ENCODE results near the gene WDR20. TPM values are rescaled to one million over a fixed set of nuclear protein-coding genes. Genes with fewer than 3 reads are reported as not detected.

WDR20 gene
- total and polyA plus RNA-seq, 10 of the 15 experiments (the other 5 are each of a cell fraction or from before 2014, with no cell fraction given) = 9.1 to 25.9 (median 18.4) TPM

- Histone ChIP-seq H3K79me2 (ENCODE audit: control insufficient read depth, insufficient read depth, low read length) (peaks cover 62% of the 10 kb centered on the region), H3K27me3 (replicated peaks in 1 of 2; ENCODE audit: control insufficient read depth in 2 of 2, insufficient read depth in 2 of 2, low read length in 1 of 2) (no peaks in the 10 kb centered on the region), H3K4me1 (ENCODE audit: control insufficient read depth, insufficient read depth, low read length) (peaks cover 10% of the 10 kb centered on the region), H3K9ac (ENCODE audit: control insufficient read depth, insufficient read depth, low read length) (no peak overlapping the region), H4K20me1 (ENCODE audit: control insufficient read depth, insufficient read depth) (peaks cover 3% of the 10 kb centered on the region), H3K36me3 (ENCODE audit: control insufficient read depth in 2 of 2, insufficient read depth in 2 of 2, low read length in 1 of 2) (peaks cover 0 to 3% of the 10 kb centered on the region in 2 experiments; a peak in 2 of 4 replicates), H3K27ac (ENCODE audit: control insufficient read depth, insufficient read depth) (no peak overlapping the region), H2AFZ (ENCODE audit: control insufficient read depth, low read depth, low read length) (no peak overlapping the region), H3K4me3 (no peak overlapping the region), H3K4me2 (ENCODE audit: control insufficient read depth, insufficient read depth) (no peak overlapping the region), H3K9me3 (replicated peaks; ENCODE audit: control insufficient read depth, insufficient read depth, low read length) (no peaks in the 10 kb centered on the region)
- ChIA-PET POLR2A (interaction anchor here (0.6 to 1.5 kb wide), 3 partner anchors 19 to 335 kb away, joined by 3 read pairs; no protein-coding TSS in a partner anchor), CTCF (interaction anchor here (0.5 to 2.0 kb wide), 6 partner anchors 12 to 170 kb away, joined by 3 to 10 read pairs (median 4); no protein-coding TSS in a partner anchor), SMC1A (ENCODE audit: uncharacterized antibody, unreplicated experiment) (interaction anchor here (0.9 to 1.5 kb wide), 2 partner anchors 9 to 32 kb away, joined by 4 to 5 read pairs; no protein-coding TSS in a partner anchor), RAD21 (ENCODE audit: unreplicated experiment) (no interaction called here)
- in situ Hi-C loops (cut with MboI) = no loop called here
- DNase-seq (ENCODE audit: low read depth, low spot score) (no peak), ATAC-seq (no peak), FAIRE-seq (no peak)
- intact Hi-C loops (cut with micrococcal nuclease; ENCODE audit: unreplicated experiment) = no loop called here
- TF ChIP-seq NBN (IDR thresholded peaks at IDR 0.05) = no peak
- no peak for TF ChIP-seq SPI1 (IDR thresholded peaks at IDR 0.05; ENCODE audit: borderline replicate concordance, insufficient read depth, low read depth, low read length)
- no TSS peak for BruUV-seq (replicated peaks)
These were observed 5.2 kb downstream of the WDR20 start for GRCh38 chr14:102144914-102145313.

GRCh38 chr14:102145395-102145794, 5.7 kb downstream of the WDR20 start:
- Histone ChIP-seq H3K4me3 (no peak overlapping the region), H4K20me1 (ENCODE audit: control insufficient read depth, insufficient read depth) (peaks cover 3% of the 10 kb centered on the region), H3K4me1 (ENCODE audit: control insufficient read depth, insufficient read depth, low read length) (peaks cover 10% of the 10 kb centered on the region), H3K9me3 (replicated peaks; ENCODE audit: control insufficient read depth, insufficient read depth, low read length) (no peaks in the 10 kb centered on the region), H3K4me2 (ENCODE audit: control insufficient read depth, insufficient read depth) (no peak overlapping the region), H3K27me3 (replicated peaks in 1 of 2; ENCODE audit: control insufficient read depth in 2 of 2, insufficient read depth in 2 of 2, low read length in 1 of 2) (no peaks in the 10 kb centered on the region), H3K79me2 (ENCODE audit: control insufficient read depth, insufficient read depth, low read length) (peaks cover 58% of the 10 kb centered on the region), H3K27ac (ENCODE audit: control insufficient read depth, insufficient read depth) (no peak overlapping the region), H3K9ac (ENCODE audit: control insufficient read depth, insufficient read depth, low read length) (no peak overlapping the region), H3K36me3 (ENCODE audit: control insufficient read depth in 2 of 2, insufficient read depth in 2 of 2, low read length in 1 of 2) (peaks cover 0 to 5% of the 10 kb centered on the region in 2 experiments; a peak in 2 of 4 replicates), H2AFZ (ENCODE audit: control insufficient read depth, low read depth, low read length) (no peak overlapping the region)
- no TSS peak for BruUV-seq (replicated peaks)
- in situ Hi-C loops (cut with MboI) = no loop called here
- TF ChIP-seq WRNIP1 (IDR thresholded peaks at IDR 0.05; ENCODE audit: borderline replicate concordance, low read depth, low read length) = no peak
- WGBS (ENCODE audit: insufficient coverage, insufficient replicate concordance, low lambda C conversion rate, missing lambda C conversion rate) = 98% methylated on average over 6 of the region's 6 CpGs
- FAIRE-seq = no peak
- no peak for ATAC-seq
- intact Hi-C loops (cut with micrococcal nuclease; ENCODE audit: unreplicated experiment) = no loop called here
- ChIA-PET RAD21 (ENCODE audit: unreplicated experiment) (no interaction called here), CTCF (interaction anchor here (0.8 to 2.0 kb wide), 4 partner anchors 12 to 169 kb away, joined by 3 to 10 read pairs (median 5); no protein-coding TSS in a partner anchor), SMC1A (ENCODE audit: uncharacterized antibody, unreplicated experiment) (interaction anchor here (0.7 to 1.1 kb wide), 3 partner anchors 13 to 1660 kb away, joined by 3 to 4 read pairs (median 3); no protein-coding TSS in a partner anchor), POLR2A (interaction anchor here (0.6 to 1.0 kb wide), 2 partner anchors 20 kb away, joined by 3 read pairs; no protein-coding TSS in a partner anchor)
- DNase-seq (ENCODE audit: low read depth, low spot score) = no peak

Measured in GM12878 (cell line).